Epithelial cell of umbilical artery (primary cell): Measurements from ENCODE around the gene CRABP2. TPM values are rescaled to one million over a fixed set of nuclear protein-coding genes. Genes with fewer than 3 reads are reported as not detected.

Experiments used
- total RNA-seq: library from RNA; depleted of rRNA; stranded (reverse); fragments of >200 nt; gene quantifications from 2 replicates; pipeline ENCODE4 v1.2.3, GENCODE V29; 2014

The CRABP2 gene
- total RNA-seq = 1.1 and 1.3 TPM in 2 replicates

GRCh38 chr1:156705321-156705917, at the start of gene CRABP2:
CRABP2 (minus strand) TSS chr1:156705583; CDS start chr1:156705446, 137 bp downstream.

GRCh38 chr1:156751451-156751756, 46.0 kb upstream of the CRABP2 start, which contains the start of gene HDGF:
HDGF (minus strand) TSS chr1:156751675; CDS start chr1:156751429, 246 bp downstream.

DNA sequence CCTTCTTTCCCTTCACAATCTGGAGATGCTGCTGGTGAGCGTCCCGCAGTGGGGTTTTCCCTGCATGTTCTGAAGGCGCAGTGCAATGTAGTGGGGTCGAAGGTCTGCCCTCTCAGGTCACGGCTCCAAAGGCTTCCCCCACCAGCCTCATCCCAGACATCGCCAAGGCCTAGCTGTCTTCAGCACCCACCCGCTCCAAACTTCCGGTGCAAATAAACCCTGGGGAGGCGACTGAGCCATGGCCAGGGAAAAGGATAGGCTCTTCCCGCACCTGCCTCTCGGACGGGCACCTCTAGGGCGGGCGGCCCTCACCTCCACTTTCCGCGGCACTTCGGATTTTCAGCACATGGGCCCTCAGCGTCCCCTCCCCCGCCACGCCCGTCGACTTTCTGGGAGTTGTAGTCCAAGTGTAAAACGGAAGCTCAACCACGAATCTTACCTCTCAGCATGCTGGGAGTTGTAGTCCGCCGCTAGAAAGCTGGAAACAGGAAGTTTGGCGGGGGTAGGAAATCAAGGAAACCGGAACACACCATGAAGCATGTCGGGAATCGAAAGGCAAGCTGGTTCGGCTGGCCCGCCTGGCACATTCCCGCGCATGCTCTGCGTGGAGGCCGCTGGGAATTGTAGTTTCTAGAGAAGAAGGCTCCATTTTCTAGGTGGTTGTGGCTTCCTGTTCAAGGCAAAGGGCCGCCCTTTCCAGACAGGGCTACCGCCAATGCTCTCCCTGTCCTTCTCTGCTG, 35.5 kb upstream of the CRABP2 start, which contains the start of gene MRPL24:
Gene MRPL24, minus strand, starts transcription at position 348 of the 740 bp plus-strand sequence. CDS start 2,384 bp downstream, outside the sequence.

GRCh38 chr1:156728599-156729462, 23.4 kb upstream of the CRABP2 start, which contains the start of gene ISG20L2:
ISG20L2 (minus strand) TSS chr1:156728766; CDS start chr1:156727652, 1,114 bp downstream.

DNA sequence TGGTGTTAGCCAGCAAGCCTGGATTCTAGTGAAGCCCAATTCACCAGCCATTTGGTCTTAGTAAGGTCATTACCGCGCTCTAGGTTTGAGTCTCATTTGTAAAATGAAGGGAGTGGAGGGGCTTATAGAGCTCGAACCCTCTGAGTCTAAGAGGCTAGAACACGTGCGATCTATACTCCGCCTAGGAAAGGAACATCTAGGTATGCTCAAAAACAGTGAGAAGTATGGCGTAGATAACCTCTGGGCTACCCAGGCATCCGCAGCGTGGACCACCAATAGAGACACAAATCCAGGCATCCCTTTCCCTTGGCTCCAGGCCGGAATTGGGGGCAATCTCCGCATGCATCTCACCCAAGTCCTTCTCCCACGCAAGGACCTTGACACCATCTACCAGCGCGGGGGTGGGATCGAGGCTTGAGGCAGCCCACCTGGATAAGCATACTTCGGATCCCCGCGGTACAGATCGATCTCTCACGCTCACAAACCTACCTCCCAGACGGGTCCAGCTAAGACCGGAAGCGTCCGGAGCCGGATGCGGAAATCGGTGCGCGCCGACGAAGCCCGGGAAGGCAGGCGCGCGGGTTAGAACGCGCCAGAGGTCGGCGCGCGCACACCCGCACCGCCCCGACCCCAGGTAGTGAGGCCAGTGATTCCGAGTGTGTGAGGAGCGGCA, 22.7 kb upstream of the CRABP2 start, which contains the start of gene METTL25B:
Gene METTL25B, plus strand, starts transcription at position 544 of the 673 bp plus-strand sequence. CDS start 636 bp downstream, outside the sequence.

DNA sequence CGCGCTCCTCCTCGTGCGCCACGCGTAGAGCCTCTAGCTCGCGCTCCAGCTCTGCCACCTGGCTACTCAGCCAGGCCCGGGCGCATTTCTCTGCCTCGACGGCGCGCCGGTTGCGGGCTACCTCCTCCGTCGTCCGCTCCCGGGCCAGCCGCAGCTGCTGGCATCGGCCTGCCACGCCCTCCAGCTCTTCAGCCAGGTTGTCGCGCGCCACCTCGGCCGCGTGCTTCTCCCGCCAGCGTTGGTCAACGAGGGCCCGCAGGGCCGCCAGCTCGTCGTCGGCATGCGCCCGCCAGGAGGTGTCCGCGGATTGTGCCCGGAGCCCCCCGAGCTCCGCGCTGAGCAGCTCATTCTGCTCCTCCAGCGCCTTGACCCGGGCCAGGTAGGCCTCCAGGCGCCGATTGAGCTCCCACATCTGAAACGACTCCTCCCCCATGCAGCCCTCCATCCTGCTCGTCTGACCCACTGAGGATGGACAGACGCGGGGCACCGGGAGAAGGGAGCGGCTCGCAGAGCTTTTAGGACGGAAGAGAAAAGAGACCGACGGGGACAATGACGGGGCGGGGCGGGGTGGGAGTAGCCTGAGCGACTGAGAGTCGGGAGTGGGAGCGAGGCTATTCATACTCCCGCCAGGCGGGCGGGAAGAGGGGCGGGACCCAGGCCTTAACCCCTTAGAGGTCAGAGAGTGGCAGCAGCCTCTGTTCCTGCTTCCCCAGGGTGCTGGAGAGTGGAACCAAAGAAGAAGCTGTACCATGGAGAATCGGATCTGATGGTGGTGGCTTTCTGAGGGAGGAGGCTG, 28.4 kb downstream of the CRABP2 start, which contains the start of gene NES:
Gene NES, minus strand, starts transcription at position 588 of the 796 bp plus-strand sequence. Its CDS starts 143 bp downstream, at position 445.

Other genes starting within 250 kb of the CRABP2 start
- 2.7 and 3.9 TPM in 2 replicates for gene MEF2D, start 204.8 kb downstream of the CRABP2 start, total RNA-seq
- gene IQGAP3, start 133.0 kb downstream of the CRABP2 start, total RNA-seq = 16.6 and 17.2 TPM in 2 replicates
- not detected in 2 replicates for gene TTC24, start 125.9 kb downstream of the CRABP2 start, total RNA-seq
- 126 TPM in 2 replicates for gene NAXE, start 113.8 kb downstream of the CRABP2 start, total RNA-seq
- gene GPATCH4, start 104.1 kb downstream of the CRABP2 start, total RNA-seq = 29.6 and 34.5 TPM in 2 replicates
- not detected in 2 replicates for gene HAPLN2, start 86.2 kb downstream of the CRABP2 start, total RNA-seq
- 0.15 TPM in 1 of 2 replicates, not detected in the other for gene BCAN, start 63.5 kb downstream of the CRABP2 start, total RNA-seq
- 154 and 164 TPM in 2 replicates for gene NES, start 28.2 kb downstream of the CRABP2 start, total RNA-seq
- gene METTL25B, start 22.9 kb upstream of the CRABP2 start, total RNA-seq = 7.8 and 8.1 TPM in 2 replicates
- gene ISG20L2, start 23.2 kb upstream of the CRABP2 start, total RNA-seq = 6.7 and 9.1 TPM in 2 replicates
- 40.9 and 43.6 TPM in 2 replicates for gene MRPL24, start 35.5 kb upstream of the CRABP2 start, total RNA-seq
- gene HDGF, start 46.1 kb upstream of the CRABP2 start, total RNA-seq = 134 and 196 TPM in 2 replicates
- 7.4 and 8.4 TPM in 2 replicates for gene PRCC, start 62.0 kb upstream of the CRABP2 start, total RNA-seq
- gene SH2D2A, start 111.3 kb upstream of the CRABP2 start, total RNA-seq = 0.97 TPM in 1 of 2 replicates, not detected in the other
- gene INSRR, start 153.5 kb upstream of the CRABP2 start, total RNA-seq = not detected in 2 replicates
- gene NTRK1, start 155.3 kb upstream of the CRABP2 start, total RNA-seq = under 0.01 TPM in 1 of 2 replicates, not detected in the other
- gene PEAR1, start 188.1 kb upstream of the CRABP2 start, total RNA-seq = 8.1 and 11.1 TPM in 2 replicates
- gene LRRC71, start 215.0 kb upstream of the CRABP2 start, total RNA-seq = 0.32 TPM in 1 of 2 replicates, not detected in the other